ENCODE data around the gene ATXN3L. TPM values are rescaled to one million over a fixed set of nuclear protein-coding genes. Genes with fewer than 3 reads are reported as not detected.

The ATXN3L gene
- total RNA-seq, 2 experiments from 2014 or later, result not detected

- DNase-seq, result no peak
- TF ChIP-seq CTCF (IDR thresholded peaks at IDR 0.05), result no peak
- H3K4me1 Mint-ChIP-seq (ENCODE audit: low read depth), result peaks cover 23% of the 10 kb centered on the region
- ATAC-seq, result no peak
- no peaks in the 10 kb centered on the region for H3K27me3 Mint-ChIP-seq
- H3K9me3 Mint-ChIP-seq, result no peaks in the 10 kb centered on the region
- CTCF ChIA-PET, result interaction anchor here (1.3 kb wide), 1 partner anchor 352 kb away, joined by 3 read pairs; no protein-coding TSS in a partner anchor
- intact Hi-C loops (cut with micrococcal nuclease), result no loop called here
- no peak overlapping the region for H3K27ac Mint-ChIP-seq
- H3K4me3 Mint-ChIP-seq, result no peak overlapping the region
- H3K36me3 Mint-ChIP-seq (ENCODE audit: low read depth), result no peaks in the 10 kb centered on the region
- POLR2A ChIA-PET, result no interaction called here
These were observed 21.0 kb downstream of the ATXN3L start for GRCh38 chrX:13298836-13299235.

GRCh38 chrX:13295841-13296240 is 24.0 kb downstream of the ATXN3L start:
- intact Hi-C loops (cut with micrococcal nuclease), result no loop called here
- no peak for ATAC-seq
- Mint-ChIP-seq H3K36me3 (ENCODE audit: low read depth) (no peaks in the 10 kb centered on the region), H3K9me3 (no peaks in the 10 kb centered on the region), H3K4me3 (no peak overlapping the region), H3K27me3 (no peaks in the 10 kb centered on the region), H3K27ac (no peak overlapping the region), H3K4me1 (ENCODE audit: low read depth) (peaks cover 13% of the 10 kb centered on the region)
- no peak for TF ChIP-seq CTCF (IDR thresholded peaks at IDR 0.05)
- DNase-seq, result no peak
- ChIA-PET POLR2A (no interaction called here), CTCF (no interaction called here)

GRCh38 chrX:13293700-13294099 is 26.2 kb downstream of the ATXN3L start:
- H3K36me3 Mint-ChIP-seq (ENCODE audit: low read depth), result no peaks in the 10 kb centered on the region
- ChIA-PET CTCF (no interaction called here), POLR2A (no interaction called here)
- no peaks in the 10 kb centered on the region for H3K27me3 Mint-ChIP-seq
- intact Hi-C loops (cut with micrococcal nuclease), result no loop called here
- H3K4me1 Mint-ChIP-seq (ENCODE audit: low read depth), result no peaks in the 10 kb centered on the region
- no peak overlapping the region for H3K4me3 Mint-ChIP-seq
- no peak overlapping the region for H3K27ac Mint-ChIP-seq
- no peak for TF ChIP-seq CTCF (IDR thresholded peaks at IDR 0.05)
- ATAC-seq (no peak), DNase-seq (no peak)
- H3K9me3 Mint-ChIP-seq, result no peaks in the 10 kb centered on the region

- TF ChIP-seq CTCF (IDR thresholded peaks at IDR 0.05), result no peak
- no peak overlapping the region for H3K4me3 Mint-ChIP-seq
- H3K27ac Mint-ChIP-seq, result no peak overlapping the region
- ChIA-PET POLR2A (no interaction called here), CTCF (no interaction called here)
- no peaks in the 10 kb centered on the region for H3K9me3 Mint-ChIP-seq
- H3K36me3 Mint-ChIP-seq (ENCODE audit: low read depth), result no peaks in the 10 kb centered on the region
- intact Hi-C loops (cut with micrococcal nuclease), result no loop called here
- ATAC-seq (no peak), DNase-seq (no peak)
- H3K27me3 Mint-ChIP-seq, result no peaks in the 10 kb centered on the region
- no peaks in the 10 kb centered on the region for H3K4me1 Mint-ChIP-seq (ENCODE audit: low read depth)
These were observed 28.8 kb downstream of the ATXN3L start for GRCh38 chrX:13290891-13291614.

- H3K4me1 Mint-ChIP-seq (ENCODE audit: low read depth), result peaks cover 3% of the 10 kb centered on the region
- intact Hi-C loops (cut with micrococcal nuclease), result no loop called here
- TF ChIP-seq CTCF (IDR thresholded peaks at IDR 0.05), result no peak
- ChIA-PET CTCF (no interaction called here), POLR2A (no interaction called here)
- H3K27ac Mint-ChIP-seq, result no peak overlapping the region
- H3K4me3 Mint-ChIP-seq, result no peak overlapping the region
- no peaks in the 10 kb centered on the region for H3K9me3 Mint-ChIP-seq
- ATAC-seq, result no peak
- no peaks in the 10 kb centered on the region for H3K27me3 Mint-ChIP-seq
- H3K36me3 Mint-ChIP-seq (ENCODE audit: low read depth), result no peaks in the 10 kb centered on the region
- DNase-seq, result no peak
These were observed 31.2 kb downstream of the ATXN3L start for GRCh38 chrX:13288671-13289070.

Data from activated CD8-positive, alpha-beta T cell treated with anti-CD3 and anti-CD28 coated beads for 36 hours (primary cell).